PFSK-1 (cell line): Measurements from ENCODE around the gene COIL.

ENCODE experiments used
- POLR2AphosphoS5 ChIP-seq: IDR thresholded peaks from 2 replicates; pipeline ENCODE4 v1.6.1; 2012; ENCODE audit warnings: low read depth, mild to moderate bottlenecking, control low read depth, low read length, moderate library complexity
- REST ChIP-seq, 2 experiments: IDR thresholded peaks; 2 replicates each; pipeline versions ENCODE4 v1.6.1 to v1.8.0; 2011 to 2012; ENCODE audit warnings: low read depth in 2 of 2, low read length in 2 of 2, control low read depth in 1 of 2, inconsistent platforms in 1 of 2, mild to moderate bottlenecking in 1 of 2, moderate library complexity in 1 of 2; ENCODE audit not compliant: insufficient read depth in 1 of 2
- TAF1 ChIP-seq: IDR thresholded peaks from 2 replicates; pipeline ENCODE4 v1.6.1; 2012; ENCODE audit warnings: low read length, control low read depth, borderline replicate concordance; ENCODE audit not compliant: insufficient read depth

- TF ChIP-seq TAF1 (no peak), POLR2AphosphoS5 (no peak), REST (IDR thresholded peaks at IDR 0.05; ENCODE audit: insufficient read depth in 1 of 2, low read depth in 2 of 2, low read length in 2 of 2) (no peak)
Observed at GRCh38 chr17:56926704-56927103, 34.1 kb downstream of the COIL start.
